Muscle of leg (tissue), 16 donors: Measurements from ENCODE around the gene VPS9D1. TPM values are rescaled to one million over a fixed set of nuclear protein-coding genes. Genes with fewer than 3 reads are reported as not detected.

ENCODE experiments used
- DNase-seq: peaks from one replicate; pipeline ENCODE4 v3.0.0; 2013
- H3K27ac ChIP-seq: one replicate; pipeline ENCODE4 v1.5.1; 2013; ENCODE audit warnings: mild to moderate bottlenecking, low read length, control low read depth
- H3K27me3 ChIP-seq: one replicate; pipeline ENCODE4 v1.6.1; 2013; ENCODE audit warnings: low read length; ENCODE audit not compliant: control insufficient read depth, insufficient read depth
- H3K36me3 ChIP-seq: one replicate; pipeline ENCODE4 v1.6.1; 2013; ENCODE audit warnings: low read length; ENCODE audit not compliant: control insufficient read depth, insufficient read depth
- H3K4me1 ChIP-seq: one replicate; pipeline ENCODE4 v1.6.1; 2013; ENCODE audit warnings: low read length; ENCODE audit not compliant: control insufficient read depth, insufficient read depth
- H3K4me3 ChIP-seq: one replicate; pipeline ENCODE4 v1.5.1; 2013; ENCODE audit warnings: low read length, control low read depth
- H3K9me3 ChIP-seq: replicated peaks from 2 replicates; pipeline ENCODE4 v1.6.1; 2013; ENCODE audit warnings: low read depth, low read length; ENCODE audit not compliant: control insufficient read depth
- WGBS: methylation state at CpG from one replicate; pipeline ENCODE4 v1.1.5; 2013; ENCODE audit warnings: missing lambda C conversion rate; ENCODE audit not compliant: insufficient coverage; 5-methylcytosine and 5-hydroxymethylcytosine counted together
- long read RNA-seq, 11 donors: transcript quantifications; one replicate each; lab custom pipeline, GENCODE V29; 2026
- polyA plus RNA-seq, 8 donors: library from polyadenylated mRNA; unstranded; fragments of 120-200 nt; gene quantifications; one replicate each; pipeline versions ENCODE4 v1.2.1 to v1.2.3, GENCODE V29; 2013; ENCODE audit warnings: inconsistent platforms in 1 of 8, low replicate concordance in 1 of 8; ENCODE audit not compliant: insufficient read length in 8 of 8, insufficient read depth in 1 of 8
- total RNA-seq: library from RNA; stranded (reverse); fragments of 120-200 nt; gene quantifications from one replicate; pipeline ENCODE4 v1.2.4, GENCODE V29; 2013

VPS9D1 gene, protein sequence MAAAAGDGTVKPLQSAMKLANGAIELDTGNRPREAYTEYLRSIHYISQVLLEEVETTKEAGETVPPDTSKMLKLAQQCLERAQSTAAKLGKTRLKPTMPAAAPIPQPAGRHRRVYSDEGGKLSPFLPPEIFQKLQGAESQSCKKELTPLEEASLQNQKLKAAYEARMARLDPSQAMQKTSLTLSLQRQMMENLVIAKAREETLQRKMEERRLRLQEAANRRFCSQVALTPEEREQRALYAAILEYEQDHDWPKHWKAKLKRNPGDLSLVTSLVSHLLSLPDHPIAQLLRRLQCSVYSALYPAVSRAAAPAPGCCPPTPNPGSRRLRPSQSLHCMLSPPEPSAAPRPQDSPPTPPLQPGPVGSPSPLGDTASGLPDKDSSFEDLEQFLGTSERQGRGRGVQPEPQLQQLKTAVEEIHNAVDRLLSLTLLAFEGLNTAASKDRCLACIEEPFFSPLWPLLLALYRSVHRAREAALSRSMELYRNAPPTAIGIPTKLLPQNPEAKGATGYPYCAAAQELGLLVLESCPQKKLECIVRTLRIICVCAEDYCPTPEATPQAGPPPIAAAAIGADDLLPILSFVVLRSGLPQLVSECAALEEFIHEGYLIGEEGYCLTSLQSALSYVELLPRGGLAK
- 6.1 TPM for total RNA-seq
- polyA plus RNA-seq: 10 to 100 TPM in 6 of 8 donors, 1 to 10 TPM in 2; 8.2 to 13.4 (median 11.0) TPM
- long read RNA-seq, donor 1: 0 reads
- long read RNA-seq, donor 2: 0 reads
- long read RNA-seq, donor 3, partial matches to known transcripts: 0 of 1 reads
- long read RNA-seq, donor 3, other reads (novel, unspliced or antisense): 0 of 1 reads
- long read RNA-seq, donor 4: 0 reads
- long read RNA-seq, donor 5, partial matches to known transcripts: 0 of 2 reads
- long read RNA-seq, donor 5, other reads (novel, unspliced or antisense): 0 of 2 reads
- long read RNA-seq, donor 6: 0 reads
- long read RNA-seq, donor 7: 0 reads
- long read RNA-seq, donor 8: 0 reads
- long read RNA-seq, donor 9: 0 reads
- long read RNA-seq, donor 10: 0 reads
- long read RNA-seq, donor 11: 0 reads

DNA sequence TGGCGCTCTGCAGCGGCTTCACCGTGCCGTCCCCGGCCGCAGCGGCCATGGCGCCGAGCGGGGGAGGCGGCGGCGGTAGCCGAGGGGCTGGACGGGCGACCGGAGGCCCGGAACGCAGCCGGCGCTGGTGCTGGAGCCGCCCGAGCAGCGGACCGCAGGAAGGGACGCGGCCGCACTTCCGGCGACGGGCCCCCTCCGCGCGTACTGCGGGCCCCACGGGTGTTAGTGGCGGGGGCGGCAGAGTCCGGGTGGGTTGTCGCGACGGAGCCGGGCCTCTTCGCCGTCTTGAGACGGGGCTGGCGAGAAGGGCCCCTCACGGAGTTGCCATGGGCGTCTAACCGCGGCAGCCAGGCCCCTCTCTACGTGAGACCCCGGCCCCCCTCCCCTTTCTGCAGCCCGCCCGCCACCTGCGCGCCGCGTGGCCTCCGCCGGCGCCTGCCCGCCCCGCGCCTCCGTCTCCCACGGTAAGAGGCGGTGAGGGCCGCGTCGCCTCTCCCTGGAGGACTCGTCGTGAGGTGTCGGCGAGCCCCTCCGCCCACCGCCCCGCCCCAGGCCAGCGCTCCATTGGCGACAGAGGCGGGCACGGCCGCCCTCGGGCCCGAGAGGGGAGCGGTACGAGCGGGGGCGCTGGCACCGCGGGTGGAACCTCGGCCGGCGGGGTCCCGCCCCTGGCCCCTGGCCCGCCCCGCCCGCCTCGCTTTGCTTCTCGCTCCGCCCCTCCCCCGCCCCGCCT lies at the start of gene VPS9D1, which contains the start of gene ZNF276:
VPS9D1 (minus strand) TSS at position 86 of the 733 bp plus-strand sequence; CDS start at position 49, 37 bp downstream.
ZNF276 (plus strand) TSS at position 725 of the 733 bp plus-strand sequence. CDS start 104 bp downstream, outside the sequence.
- Histone ChIP-seq H3K36me3 (peaks cover 33% of the 10 kb centered on the region), H3K9me3 (no peaks in the 10 kb centered on the region), H3K27me3 (no peaks in the 10 kb centered on the region), H3K4me1 (peaks cover 28% of the 10 kb centered on the region), H3K4me3 (peak within 1 kb of the TSS; percentile 79), H3K27ac (peak within 1 kb of the TSS; percentile 92)
- WGBS: under 1% methylated on average over 98 of the region's 103 CpGs
- peak; percentile 91 for DNase-seq

DNA sequence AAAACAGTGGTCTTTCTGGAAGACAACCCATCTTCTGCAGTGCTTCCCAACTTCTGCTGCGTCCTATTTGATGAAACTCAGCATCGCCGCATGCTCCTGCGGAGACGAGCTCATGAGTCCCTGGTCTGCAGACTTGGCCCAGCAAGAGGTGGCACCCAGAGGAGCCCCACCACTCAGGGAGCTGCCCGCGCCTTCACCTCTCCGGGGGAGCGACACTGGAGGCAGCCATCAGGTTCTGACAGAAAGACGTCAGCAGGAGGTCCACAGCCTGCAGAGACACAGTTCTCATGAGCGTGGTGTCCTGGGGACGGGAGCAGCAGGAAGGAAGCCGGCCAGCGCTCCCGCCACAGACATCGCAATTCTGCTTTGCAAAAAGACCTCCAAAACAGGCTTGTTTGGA lies 49.7 kb upstream of the VPS9D1 start:
- no peak for DNase-seq
- H3K9me3 ChIP-seq: no peaks in the 10 kb centered on the region
- no peak overlapping the region for H3K4me3 ChIP-seq
- H3K27me3 ChIP-seq: no peaks in the 10 kb centered on the region
- H3K27ac ChIP-seq: no peak overlapping the region
- no peaks in the 10 kb centered on the region for H3K4me1 ChIP-seq
- H3K36me3 ChIP-seq: peaks cover 59% of the 10 kb centered on the region
- 95% methylated on average over 15 of the region's 16 CpGs for WGBS

DNA sequence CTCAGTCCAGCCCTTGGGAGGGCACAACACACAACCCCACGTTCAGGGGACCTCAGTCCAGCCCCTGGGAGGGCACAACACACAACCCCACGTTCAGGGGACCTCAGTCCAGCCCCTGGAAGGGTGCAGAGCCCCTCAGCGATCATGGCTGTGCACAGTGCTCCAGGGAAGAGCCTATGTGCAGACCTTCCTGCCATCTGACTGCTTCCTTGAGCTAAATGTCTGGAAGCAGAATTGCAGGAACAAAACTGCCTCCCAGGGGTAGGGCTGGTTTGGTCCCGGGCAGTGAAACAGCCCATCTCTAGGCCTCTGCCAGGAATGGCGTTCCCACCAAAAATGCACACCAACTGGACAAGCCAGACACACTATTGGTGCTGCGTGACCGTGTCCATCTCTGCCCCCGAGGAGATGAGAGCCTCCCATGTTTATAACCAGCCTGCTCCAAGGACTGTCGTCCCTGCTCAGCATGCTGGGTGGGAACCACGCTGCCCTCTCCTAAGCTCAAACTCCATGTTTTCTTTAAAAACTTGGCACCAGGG lies 44.7 kb upstream of the VPS9D1 start:
- WGBS: 84% methylated on average over 10 of the region's 10 CpGs
- DNase-seq: no peak
- Histone ChIP-seq H3K4me3 (no peak overlapping the region), H3K36me3 (peaks cover 47% of the 10 kb centered on the region), H3K4me1 (no peaks in the 10 kb centered on the region), H3K27me3 (no peaks in the 10 kb centered on the region), H3K27ac (no peak overlapping the region), H3K9me3 (no peaks in the 10 kb centered on the region)

DNA sequence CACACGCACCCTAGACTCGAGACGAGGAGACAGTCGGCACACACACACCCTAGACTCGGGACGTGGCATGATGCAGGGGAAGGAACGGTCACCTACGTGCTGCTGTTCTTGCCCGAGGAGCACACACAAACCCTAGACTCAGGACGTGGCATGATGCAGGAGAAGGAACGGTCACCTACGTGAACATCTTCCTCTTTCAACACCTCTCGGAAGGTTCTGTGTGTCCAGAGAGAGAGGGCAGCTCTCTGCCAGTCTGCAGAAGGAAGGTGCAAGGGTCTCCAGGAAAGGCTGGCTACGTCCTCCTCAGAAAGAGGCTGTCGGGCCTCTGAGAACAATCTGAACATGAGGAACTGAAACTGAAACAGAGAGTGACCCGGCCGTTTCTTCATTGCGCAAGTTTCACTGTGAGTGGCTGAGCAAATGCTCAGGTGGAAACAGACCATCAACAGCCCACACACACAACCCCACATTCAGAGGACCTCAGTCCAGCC lies 44.1 kb upstream of the VPS9D1 start:
- H3K4me3 ChIP-seq: no peak overlapping the region

DNA sequence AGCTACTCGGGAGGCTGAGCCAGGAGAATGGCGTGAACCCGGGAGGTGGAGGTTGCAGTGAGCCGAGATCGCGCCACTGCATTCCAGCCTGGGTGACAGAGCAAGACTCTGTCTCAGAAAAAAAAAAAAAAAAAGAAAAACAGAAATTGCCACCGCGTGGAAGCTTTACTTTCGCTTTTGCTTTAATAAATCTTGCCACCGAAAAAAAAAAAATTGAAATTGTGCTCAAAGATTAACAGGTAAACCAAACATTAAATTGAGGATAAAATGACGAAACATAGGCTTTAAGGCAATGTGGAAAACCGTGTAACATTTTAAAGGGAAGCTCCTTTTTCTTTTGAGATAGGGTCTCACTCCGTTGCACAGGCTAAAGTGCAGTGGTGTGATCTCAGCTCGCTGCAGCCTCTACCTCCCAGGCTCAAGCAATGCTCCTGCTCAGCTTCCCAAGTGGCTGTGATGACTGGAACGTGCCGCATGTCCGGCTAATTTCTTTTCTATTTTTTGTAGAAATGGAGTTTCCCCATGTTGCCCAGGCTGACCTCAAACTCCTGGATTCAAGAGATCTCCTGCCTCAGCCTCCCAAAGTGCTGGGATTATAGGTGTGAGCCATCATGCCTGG lies 40.7 kb upstream of the VPS9D1 start:
- Histone ChIP-seq H3K27ac (no peak overlapping the region), H3K4me1 (no peaks in the 10 kb centered on the region), H3K4me3 (no peak overlapping the region), H3K36me3 (peaks cover 53% of the 10 kb centered on the region), H3K27me3 (no peaks in the 10 kb centered on the region), H3K9me3 (no peaks in the 10 kb centered on the region)
- DNase-seq: no peak
- 95% methylated on average over 2 of the region's 17 CpGs for WGBS

More for the DNA sequence above, 44.1 kb upstream of the VPS9D1 start:
- 89% methylated on average over 16 of the region's 18 CpGs for WGBS
- Histone ChIP-seq H3K9me3 (no peaks in the 10 kb centered on the region), H3K4me1 (no peaks in the 10 kb centered on the region), H3K27me3 (no peaks in the 10 kb centered on the region), H3K36me3 (peaks cover 46% of the 10 kb centered on the region), H3K27ac (peak overlapping the region; percentile 42)
- DNase-seq: peak; percentile 69

DNA sequence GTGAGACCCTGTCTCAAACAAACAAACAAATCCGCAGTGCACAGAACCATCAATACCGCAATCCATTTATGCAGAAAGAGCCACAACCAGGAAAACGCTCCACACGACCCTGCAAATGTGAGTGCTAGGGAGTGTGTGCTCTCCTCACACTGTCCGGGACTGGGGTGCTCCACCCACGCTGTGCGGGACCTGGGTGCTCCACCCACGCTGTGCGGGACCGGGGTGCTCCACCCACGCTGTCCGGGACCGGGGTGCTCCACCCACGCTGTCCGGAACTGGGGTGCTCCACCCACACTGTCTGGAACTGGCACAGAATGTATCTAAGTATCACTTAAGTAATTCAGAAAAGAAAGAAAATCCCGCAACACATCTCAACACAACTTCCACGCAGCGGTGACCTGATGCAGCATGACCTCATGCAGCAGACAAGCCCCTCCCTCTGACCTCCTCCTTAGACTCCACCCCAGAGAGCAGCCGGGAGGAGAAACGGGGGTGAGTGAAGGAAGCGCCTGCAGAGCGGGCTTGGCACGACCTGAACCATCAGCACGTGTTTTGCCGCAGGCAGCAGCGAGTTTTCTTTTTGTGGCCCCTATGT lies 39.1 kb upstream of the VPS9D1 start:
- H3K4me3 ChIP-seq: no peak overlapping the region
- peaks cover 48% of the 10 kb centered on the region for H3K36me3 ChIP-seq
- WGBS: 77% methylated on average over 12 of the region's 26 CpGs
- DNase-seq: no peak
- H3K4me1 ChIP-seq: no peaks in the 10 kb centered on the region
- H3K27me3 ChIP-seq: no peaks in the 10 kb centered on the region
- H3K9me3 ChIP-seq: no peaks in the 10 kb centered on the region
- no peak overlapping the region for H3K27ac ChIP-seq

DNA sequence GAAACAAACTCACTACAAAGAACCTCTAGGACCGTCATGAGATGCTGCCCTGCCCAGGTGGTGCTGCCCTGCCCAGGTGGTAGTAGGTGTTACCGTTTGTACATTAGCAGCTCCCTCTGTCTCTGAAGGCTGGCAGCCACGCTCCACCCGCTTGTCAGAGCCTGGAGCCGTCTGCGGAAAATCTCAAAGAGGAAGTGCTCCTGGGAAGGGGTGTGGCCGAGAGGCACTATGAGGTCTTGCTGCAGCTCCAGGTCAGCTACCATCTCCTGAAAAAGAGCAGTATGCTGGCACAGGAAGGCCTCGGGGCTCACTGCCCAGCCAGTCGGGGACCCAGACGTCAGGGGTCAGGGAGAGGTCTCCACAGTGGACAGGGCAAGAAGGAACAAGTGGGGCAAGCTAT lies 28.9 kb upstream of the VPS9D1 start:
- H3K9me3 ChIP-seq: no peaks in the 10 kb centered on the region
- H3K36me3 ChIP-seq: peaks cover 32% of the 10 kb centered on the region
- H3K27ac ChIP-seq: no peak overlapping the region
- 70% methylated on average over 9 of the region's 10 CpGs for WGBS
- H3K27me3 ChIP-seq: no peaks in the 10 kb centered on the region
- no peaks in the 10 kb centered on the region for H3K4me1 ChIP-seq
- peak; percentile 41 for DNase-seq
- no peak overlapping the region for H3K4me3 ChIP-seq

DNA sequence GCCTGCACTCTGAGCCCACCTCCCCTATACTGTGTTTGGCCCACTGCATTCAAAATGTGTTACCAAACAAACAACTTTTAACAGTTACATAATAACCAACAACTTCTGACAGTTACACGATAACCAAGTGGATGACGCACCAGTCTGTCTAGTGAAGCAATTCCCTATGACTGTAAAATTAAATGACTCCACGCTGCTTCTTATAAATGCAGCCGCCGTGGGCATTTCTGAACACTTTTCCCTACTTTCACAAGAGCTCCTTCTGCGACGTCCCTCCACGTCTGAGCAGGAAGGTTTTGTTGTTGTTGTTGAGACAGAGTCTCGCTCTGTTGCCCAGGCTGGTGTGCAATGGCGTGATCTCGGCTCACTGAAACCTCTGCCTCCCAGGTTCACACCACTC lies 28.2 kb upstream of the VPS9D1 start:
- Histone ChIP-seq H3K4me3 (no peak overlapping the region), H3K9me3 (no peaks in the 10 kb centered on the region), H3K27me3 (no peaks in the 10 kb centered on the region), H3K36me3 (peaks cover 39% of the 10 kb centered on the region), H3K27ac (no peak overlapping the region), H3K4me1 (no peaks in the 10 kb centered on the region)
- no peak for DNase-seq
- WGBS: 100% methylated on average over 1 of the region's 11 CpGs

DNA sequence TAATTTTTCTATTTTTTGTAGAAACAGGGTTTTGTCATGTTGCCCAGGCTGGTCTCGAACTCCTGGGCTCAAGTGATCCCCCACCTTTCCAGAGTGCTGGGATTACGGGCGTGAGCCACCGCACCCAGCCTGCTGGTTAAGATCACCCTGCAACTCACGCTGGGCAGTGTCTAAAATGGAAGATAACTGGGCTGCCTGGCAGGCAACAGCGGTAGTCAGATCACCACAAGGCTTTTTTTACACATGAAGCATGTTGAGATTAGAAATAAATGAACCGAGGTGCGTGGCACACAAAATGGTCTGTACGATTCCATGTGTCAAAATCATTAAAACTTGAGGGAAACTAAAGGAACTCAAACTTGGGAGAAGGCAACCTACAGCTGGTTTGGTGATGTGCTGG lies 27.4 kb upstream of the VPS9D1 start:
- Histone ChIP-seq H3K4me1 (no peaks in the 10 kb centered on the region), H3K9me3 (no peaks in the 10 kb centered on the region), H3K27ac (no peak overlapping the region), H3K27me3 (no peaks in the 10 kb centered on the region), H3K36me3 (peaks cover 42% of the 10 kb centered on the region), H3K4me3 (no peak overlapping the region)
- 92% methylated on average over 6 of the region's 9 CpGs for WGBS
- DNase-seq: no peak
